Measurements from ENCODE around the gene METTL1. TPM values are rescaled to one million over a fixed set of nuclear protein-coding genes. Genes with fewer than 3 reads are reported as not detected.

The METTL1 gene
- polyA plus RNA-seq, 3 donors, result 20.9 to 25.8 (median 24.9) TPM

DNA sequence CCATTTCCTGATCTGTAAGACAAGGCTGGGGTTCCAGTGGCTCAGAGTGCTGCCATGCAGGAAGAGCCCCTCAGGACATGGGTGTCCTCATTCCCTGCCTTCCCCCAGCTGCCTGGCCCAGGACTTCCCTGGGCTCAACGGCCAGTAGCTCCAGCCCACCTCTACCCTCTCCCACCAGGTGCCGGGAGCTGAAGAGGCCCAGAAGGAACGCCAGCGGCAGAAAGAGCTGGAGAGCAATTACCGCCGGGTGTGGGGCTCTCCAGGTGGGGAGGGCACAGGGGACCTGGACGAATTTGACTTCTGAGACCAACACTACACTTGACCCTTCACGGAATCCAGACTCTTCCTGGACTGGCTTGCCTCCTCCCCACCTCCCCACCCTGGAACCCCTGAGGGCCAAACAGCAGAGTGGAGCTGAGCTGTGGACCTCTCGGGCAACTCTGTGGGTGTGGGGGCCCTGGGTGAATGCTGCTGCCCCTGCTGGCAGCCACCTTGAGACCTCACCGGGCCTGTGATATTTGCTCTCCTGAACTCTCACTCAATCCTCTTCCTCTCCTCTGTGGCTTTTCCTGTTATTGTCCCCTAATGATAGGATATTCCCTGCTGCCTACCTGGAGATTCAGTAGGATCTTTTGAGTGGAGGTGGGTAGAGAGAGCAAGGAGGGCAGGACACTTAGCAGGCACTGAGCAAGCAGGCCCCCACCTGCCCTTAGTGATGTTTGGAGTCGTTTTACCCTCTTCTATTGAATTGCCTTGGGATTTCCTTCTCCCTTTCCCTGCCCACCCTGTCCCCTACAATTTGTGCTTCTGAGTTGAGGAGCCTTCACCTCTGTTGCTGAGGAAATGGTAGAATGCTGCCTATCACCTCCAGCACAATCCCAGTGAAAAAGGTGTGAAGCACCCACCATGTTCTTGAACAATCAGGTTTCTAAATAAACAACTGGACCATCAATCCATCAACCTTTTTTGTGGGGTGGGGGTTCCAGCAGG is 51.0 kb downstream of the METTL1 start:
- H3K27ac ChIP-seq (ENCODE audit: low read depth, low read length), result no peak overlapping the region
- 82 to 90% (median 86%) methylated on average over 11 of the region's 11 CpGs for WGBS, 3 donors

DNA sequence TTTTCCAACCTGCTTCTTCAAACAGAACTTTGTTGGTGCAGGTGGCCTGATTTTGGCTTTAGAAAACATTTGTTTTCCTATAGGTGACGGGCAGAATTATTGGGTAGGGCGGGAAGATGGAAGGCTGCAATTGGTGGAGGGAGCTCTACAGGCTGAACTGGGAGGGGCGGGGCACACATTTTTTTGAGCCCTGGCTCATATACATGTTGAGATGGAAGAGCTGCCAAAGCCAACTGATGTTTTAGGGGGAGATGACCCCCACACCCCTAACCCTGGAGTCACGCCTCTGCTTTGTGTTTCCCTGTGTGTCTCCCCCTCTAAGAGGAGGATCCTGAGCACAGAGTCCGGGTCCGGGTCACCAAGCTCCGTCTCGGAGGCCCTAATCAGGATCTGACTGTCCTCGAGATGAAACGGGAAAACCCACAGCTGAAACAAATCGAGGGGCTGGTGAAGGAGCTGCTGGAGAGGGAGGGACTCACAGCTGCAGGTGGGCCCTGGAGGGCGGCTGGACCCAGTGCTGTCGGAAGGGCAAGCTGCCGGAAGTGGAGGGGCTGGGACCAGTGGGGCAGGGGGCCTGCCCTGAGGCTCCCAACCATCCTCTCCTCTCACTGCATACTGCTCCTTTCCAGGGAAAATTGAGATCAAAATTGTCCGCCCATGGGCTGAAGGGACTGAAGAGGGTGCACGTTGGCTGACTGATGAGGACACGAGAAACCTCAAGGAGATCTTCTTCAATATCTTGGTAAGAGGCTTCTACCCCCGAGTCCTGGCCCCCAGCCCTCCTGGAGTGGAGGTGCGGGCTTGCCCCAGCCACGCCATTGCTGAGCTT is 51.9 kb downstream of the METTL1 start:
- WGBS, 3 donors, result 85 to 93% (median 92%) methylated on average over 18 to 20 of the region's 20 CpGs
- no peak overlapping the region for H3K27ac ChIP-seq (ENCODE audit: low read depth, low read length)

DNA sequence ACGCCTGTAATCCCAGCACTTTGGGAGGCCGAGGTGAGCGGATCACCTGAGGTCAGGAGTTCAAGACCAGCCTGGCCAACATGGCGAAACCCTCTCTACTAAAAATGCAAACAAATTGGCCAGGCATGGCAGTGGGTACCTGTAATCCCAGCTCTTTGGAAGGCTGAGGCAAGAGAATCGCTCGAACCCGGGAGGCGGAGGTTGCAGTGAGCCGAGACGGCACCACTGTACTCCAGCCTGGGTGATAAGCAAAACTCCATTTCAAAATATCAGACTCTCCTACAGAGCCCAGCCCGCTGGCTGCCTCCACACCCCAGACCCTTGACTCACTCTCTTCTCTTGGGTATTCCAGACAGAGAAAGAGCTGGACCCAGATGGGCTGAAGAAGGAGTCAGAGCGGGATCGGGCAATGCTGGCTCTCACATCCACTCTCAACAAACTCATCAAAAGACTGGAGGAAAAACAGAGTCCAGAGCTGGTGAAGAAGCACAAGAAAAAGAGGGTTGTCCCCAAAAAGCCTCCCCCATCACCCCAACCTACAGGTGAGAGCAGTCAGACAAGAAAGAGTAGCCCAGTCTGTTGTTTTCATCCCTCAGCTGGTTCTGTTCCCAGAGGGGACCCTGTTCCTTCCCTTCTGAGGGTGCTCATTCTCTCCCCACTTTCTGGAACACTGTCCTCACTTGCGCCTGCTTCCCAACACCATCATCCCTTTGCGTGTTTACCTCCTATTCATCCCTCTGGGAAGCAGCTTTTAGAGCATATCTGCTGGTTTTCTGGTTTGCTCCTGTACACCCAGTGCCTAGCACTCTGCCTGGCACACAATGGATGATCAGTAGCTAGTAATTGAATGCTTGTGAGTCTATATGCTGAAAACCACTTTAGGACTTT is 53.0 kb downstream of the METTL1 start:
- H3K27ac ChIP-seq (ENCODE audit: low read depth, low read length), result no peak overlapping the region
- WGBS, 3 donors, result 96 to 97% (median 97%) methylated on average over 15 of the region's 15 CpGs

Other genes starting within 250 kb of the METTL1 start
- gene MBD6, start 249.3 kb downstream of the METTL1 start, polyA plus RNA-seq, result 10 to 100 TPM; 20.9 to 32.4 (median 24.8) TPM
- gene DCTN2, start 224.9 kb downstream of the METTL1 start, polyA plus RNA-seq, result 10 to 100 TPM; 88.6 to 95.1 (median 93.2) TPM
- gene KIF5A, start 222.1 kb downstream of the METTL1 start, polyA plus RNA-seq, result under 1 TPM; 0.04 to 0.41 (median 0.11) TPM
- gene PIP4K2C, start 180.9 kb downstream of the METTL1 start, polyA plus RNA-seq, result 10 to 100 TPM in 2 of 3 donors, 1 to 10 TPM in 1; 8.8 to 10.2 (median 10.1) TPM
- gene DTX3, start 167.3 kb downstream of the METTL1 start, polyA plus RNA-seq, result 10 to 100 TPM in 2 of 3 donors, 1 to 10 TPM in 1; 8.4 to 23.3 (median 14.5) TPM
- 10 to 100 TPM in 2 of 3 donors, 1 to 10 TPM in 1; 4.7 to 69.7 (median 10.8) TPM for gene ARHGEF25, start 160.7 kb downstream of the METTL1 start, polyA plus RNA-seq
- gene B4GALNT1, start 138.9 kb downstream of the METTL1 start, polyA plus RNA-seq, result 1 to 10 TPM in 1 of 3 donors, under 1 TPM in 2; 0.35 to 2.5 (median 0.70) TPM
- 100 to 1,000 TPM; 176 to 204 (median 192) TPM for gene OS9, start 78.0 kb downstream of the METTL1 start, polyA plus RNA-seq
- 1 to 10 TPM in 2 of 3 donors, under 1 TPM in 1; 0.77 to 3.1 (median 2.2) TPM for gene AGAP2, start 33.4 kb downstream of the METTL1 start, polyA plus RNA-seq
- 10 to 100 TPM; 30.1 to 38.8 (median 36.2) TPM for gene TSPAN31, start 27.1 kb downstream of the METTL1 start, polyA plus RNA-seq
- 10 to 100 TPM; 50.9 to 96.4 (median 73.9) TPM for gene CDK4, start 19.8 kb downstream of the METTL1 start, polyA plus RNA-seq
- gene MARCHF9, start 17.0 kb downstream of the METTL1 start, polyA plus RNA-seq, result 1 to 10 TPM; 5.3 to 8.8 (median 7.4) TPM
- gene CYP27B1, start 5.0 kb downstream of the METTL1 start, polyA plus RNA-seq, result 1 to 10 TPM in 2 of 3 donors, not detected in 1; 3.0 to 4.2 TPM
- 10 to 100 TPM in 1 of 3 donors, 1 to 10 TPM in 2; 5.5 to 12.0 (median 6.3) TPM for gene EEF1AKMT3, start 509 bp upstream of the METTL1 start, polyA plus RNA-seq
- gene TSFM, start 10.7 kb upstream of the METTL1 start, polyA plus RNA-seq, result 10 to 100 TPM; 14.4 to 32.6 (median 23.8) TPM
- gene AVIL, start 46.6 kb upstream of the METTL1 start, polyA plus RNA-seq, result 1 to 10 TPM; 3.4 to 7.0 (median 6.9) TPM
- gene CTDSP2, start 74.6 kb upstream of the METTL1 start, polyA plus RNA-seq, result 100 to 1,000 TPM in 1 of 3 donors, 10 to 100 TPM in 2; 76.0 to 106 (median 96.4) TPM
- 10 to 100 TPM in 1 of 3 donors, 1 to 10 TPM in 2; 4.3 to 11.0 (median 7.6) TPM for gene ATP23, start 169.5 kb upstream of the METTL1 start, polyA plus RNA-seq

Measured in adipose tissue (tissue), 3 donors.